Activated CD4-positive, alpha-beta T cell treated with anti-CD3 and anti-CD28 coated beads, Interleukin-2, amount 50 U/mL, for 16 hours (primary cell): ENCODE data around the gene RECQL.

Experiments
- DNase-seq: peaks from one replicate; pipeline ENCODE4 v3.0.0-alpha.2; 2020

Gene RECQL, protein sequence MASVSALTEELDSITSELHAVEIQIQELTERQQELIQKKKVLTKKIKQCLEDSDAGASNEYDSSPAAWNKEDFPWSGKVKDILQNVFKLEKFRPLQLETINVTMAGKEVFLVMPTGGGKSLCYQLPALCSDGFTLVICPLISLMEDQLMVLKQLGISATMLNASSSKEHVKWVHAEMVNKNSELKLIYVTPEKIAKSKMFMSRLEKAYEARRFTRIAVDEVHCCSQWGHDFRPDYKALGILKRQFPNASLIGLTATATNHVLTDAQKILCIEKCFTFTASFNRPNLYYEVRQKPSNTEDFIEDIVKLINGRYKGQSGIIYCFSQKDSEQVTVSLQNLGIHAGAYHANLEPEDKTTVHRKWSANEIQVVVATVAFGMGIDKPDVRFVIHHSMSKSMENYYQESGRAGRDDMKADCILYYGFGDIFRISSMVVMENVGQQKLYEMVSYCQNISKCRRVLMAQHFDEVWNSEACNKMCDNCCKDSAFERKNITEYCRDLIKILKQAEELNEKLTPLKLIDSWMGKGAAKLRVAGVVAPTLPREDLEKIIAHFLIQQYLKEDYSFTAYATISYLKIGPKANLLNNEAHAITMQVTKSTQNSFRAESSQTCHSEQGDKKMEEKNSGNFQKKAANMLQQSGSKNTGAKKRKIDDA

DNA sequence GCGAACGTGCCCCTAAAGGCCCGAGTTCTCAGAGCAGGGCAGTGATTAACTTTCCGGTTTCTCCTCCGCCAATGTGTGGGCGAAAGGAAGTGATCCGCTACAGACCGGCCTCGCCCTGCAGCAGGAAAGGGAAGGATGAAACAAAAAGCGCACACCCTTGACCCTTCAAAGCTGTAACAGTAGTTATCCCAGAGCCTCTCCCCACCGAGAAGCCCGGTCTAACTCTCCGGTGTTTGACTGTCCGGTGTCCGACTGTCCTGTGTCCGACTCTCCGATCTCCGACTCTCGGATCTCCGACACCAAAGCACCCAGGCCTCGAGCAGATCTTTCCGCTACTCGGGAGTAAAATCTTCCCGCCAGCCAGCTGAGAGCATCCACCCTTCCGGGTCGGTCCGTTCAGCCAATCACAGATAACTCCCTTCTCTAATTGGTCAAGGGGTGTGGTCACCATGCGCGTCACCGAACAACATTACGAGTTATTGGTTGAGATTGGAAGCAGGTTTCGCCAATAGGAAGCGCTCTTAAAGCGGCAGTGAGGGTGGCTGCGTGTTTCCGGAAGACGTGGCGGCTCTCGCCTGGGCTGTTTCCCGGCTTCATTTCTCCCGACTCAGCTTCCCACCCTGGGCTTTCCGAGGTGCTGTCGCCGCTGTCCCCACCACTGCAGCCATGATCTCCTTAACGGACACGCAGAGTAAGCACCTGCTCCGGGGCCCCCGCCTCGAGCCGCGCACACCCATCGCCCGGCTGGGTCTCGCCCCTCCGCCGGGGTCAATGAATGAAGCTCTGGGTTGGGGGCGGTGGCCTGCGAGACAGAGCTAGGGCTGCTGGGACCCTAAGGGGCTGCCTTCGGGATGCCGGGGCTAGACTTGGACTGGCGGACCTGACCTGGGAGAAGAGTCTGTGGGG, at the start of gene RECQL, which contains the start of gene GOLT1B:
TSS of gene RECQL (minus strand) at position 378 of the 906 bp plus-strand sequence. CDS start 2,065 bp downstream, outside the sequence.
TSS of gene GOLT1B (plus strand) at position 532 of the 906 bp plus-strand sequence. CDS start at position 667, 135 bp downstream.
- DNase-seq, result peak; percentile 97

DNA sequence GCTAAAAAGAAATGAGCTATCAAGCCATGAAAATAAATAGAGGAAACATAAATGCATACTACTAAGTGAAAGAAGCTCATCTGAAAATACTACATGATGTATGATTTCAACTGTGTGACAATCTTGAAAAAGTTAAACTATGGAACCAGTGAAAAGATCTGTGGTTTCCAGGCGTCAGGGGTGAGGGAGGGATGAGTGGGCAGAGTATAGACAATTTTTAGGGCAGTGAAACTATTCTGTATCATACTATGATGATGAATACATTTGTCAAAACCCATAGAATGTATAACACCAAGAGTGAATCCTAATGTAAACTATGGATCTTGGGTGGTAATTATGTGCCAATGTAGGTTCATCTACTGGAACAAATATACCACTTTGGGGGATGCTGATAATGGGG, 46.0 kb upstream of the RECQL start:
- no peak for DNase-seq

DNA sequence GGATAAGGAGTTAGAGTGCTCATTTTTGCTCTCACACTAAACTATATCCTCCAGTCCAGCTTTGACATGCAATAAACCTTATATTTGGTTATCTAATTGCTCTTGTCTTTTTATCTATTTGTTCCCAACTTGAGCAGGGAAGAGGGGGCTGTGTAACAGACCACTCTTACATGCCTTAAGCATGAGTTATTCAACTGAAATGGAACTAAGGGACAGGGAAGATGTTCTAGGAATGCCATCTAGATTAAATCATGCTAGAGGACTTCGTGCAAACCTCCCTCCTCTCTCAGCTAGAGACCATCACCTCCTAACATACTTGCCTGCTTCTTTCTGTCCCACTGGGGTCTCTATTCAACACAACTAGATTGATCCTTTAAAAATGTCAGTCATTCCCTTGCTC, 45.3 kb upstream of the RECQL start:
- DNase-seq, result no peak

DNA sequence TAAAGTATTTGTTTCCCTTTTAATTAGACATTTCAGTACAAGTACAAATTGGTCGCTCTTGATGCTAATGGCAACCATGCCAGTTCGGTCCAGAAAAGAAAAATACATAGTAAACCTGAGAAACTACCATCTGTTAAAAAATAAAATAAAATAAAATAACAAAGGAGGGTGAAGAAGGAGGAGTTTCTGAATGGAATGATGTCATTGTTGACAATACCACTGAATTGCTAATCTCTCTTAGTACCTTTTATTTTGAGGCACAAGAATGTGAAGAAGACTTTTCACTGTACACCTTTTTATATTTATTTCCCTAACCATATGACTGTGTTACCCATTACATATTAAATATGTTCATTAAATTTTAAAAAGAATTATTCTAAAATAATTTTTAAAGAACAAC, 44.1 kb upstream of the RECQL start:
- DNase-seq, result no peak

DNA sequence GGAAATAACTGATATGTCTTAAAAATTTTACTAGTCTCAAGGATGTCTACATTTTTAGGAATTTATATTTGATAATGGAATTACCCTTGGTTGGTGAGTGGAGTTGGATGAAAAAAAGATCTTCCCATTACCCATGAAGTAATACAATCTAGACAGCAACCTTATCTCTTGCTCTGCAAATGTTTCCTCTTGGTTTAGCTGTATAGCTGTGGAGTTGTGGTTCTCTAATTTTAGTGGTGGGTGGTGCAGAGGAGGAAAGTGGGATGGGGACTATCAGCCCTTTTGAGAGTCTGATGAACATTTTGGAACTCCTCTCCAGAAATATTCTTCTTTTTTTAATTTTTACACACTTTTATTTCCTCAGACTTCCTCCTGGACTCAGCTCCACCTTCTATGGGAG, 41.7 kb upstream of the RECQL start:
- no peak for DNase-seq

DNA sequence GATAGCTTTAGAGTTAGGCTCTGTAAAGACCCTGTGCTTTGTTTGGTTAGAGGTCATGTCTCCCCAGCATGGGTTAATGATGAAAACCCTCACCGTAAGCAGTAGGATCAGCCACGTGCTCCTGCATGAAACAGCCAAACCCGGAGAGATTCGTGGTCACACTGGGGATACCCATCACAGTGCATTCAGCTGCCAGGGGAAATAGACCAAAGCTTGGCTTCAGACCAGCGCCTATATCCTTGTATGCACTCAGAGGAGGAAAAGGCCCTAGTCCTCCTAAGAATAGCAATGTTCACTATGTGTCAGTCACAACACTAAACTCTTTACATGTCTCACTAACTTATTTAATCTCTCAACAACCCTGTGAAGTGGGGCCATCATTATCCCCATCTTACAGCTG, 41.0 kb upstream of the RECQL start:
- no peak for DNase-seq

DNA sequence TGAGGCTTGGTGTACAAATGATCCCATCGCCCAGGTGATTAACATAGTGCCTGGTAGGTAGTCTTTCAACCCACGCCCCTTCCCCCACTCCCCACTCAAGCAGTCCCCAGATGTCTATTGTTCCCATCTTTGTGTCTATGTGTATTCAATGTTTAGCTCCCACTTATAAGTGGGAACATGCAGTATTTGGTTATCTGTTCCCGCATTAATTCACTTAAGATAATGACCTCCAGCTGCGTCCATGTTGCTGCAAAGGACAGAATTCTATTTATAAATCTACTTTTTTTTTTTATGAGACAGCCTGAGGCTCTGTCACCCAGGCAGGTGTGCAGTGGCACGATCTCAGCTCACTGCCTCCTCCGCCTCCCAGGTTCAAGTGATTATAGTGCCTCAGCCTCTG, 40.3 kb upstream of the RECQL start:
- DNase-seq, result no peak

DNA sequence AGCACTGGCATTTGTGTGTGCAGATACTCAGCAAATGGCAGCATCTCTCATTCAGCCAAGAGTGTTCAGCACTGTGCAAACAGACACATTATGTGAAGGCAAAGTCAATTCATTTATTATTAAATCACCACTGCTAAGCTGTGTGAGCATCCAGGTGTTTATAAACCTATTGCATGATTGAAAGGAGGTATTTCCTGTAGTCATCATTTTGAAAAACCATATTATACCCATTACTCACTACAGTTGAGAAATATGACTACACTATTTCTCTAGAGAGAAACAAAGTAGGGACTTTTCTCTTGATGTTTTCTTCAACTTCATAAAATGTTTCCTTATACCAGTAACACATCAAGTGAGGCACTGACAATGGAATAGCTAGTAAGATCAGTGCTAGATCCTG, 38.4 kb upstream of the RECQL start:
- DNase-seq, result peak; percentile 59

DNA sequence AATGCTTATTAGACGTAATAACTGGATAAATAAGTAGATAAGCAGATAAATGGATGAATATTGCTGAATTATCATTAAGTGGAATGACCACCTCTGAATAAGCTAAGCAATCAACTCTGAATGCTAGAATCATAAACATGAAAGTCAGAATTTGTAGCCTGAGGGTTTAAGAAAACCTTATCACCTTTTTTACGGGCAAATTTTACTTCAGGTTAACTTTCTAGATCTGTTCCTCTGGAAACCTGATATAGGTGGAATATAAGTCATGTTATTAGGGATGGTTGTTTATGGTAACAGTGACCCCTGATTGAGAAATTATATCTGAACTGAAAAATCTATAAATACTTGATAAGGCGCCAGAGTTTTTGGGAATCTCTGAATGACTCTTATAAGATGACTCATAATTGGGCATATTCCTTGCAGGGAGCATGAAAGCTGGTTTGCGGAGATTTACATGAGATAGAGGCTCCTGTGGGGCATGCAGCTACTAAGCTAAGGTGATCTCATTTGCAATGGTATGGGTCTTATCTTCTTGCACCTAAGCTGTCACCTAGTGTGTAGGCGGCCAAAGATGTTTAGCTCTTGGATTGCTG, 36.7 kb upstream of the RECQL start:
- DNase-seq, result no peak

DNA sequence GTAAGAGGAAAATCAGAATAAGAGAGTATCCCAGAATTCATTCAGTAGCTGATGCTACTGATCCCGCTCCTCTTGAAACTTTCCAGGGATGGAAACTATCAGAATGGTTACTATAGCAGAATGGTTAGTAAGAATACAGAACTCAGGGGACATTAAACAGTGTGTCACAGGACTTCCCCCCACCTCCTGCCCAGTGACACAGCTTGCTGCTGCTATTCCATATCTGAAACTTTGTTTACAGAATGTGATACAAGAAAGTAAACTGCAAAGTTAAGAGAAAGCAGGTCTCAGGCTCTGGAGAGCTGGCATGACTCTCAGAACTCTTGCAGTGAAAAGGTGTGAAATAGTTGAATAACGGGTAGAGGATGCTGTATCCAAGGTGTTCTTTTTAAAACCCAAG, 28.0 kb upstream of the RECQL start:
- DNase-seq, result no peak

DNA sequence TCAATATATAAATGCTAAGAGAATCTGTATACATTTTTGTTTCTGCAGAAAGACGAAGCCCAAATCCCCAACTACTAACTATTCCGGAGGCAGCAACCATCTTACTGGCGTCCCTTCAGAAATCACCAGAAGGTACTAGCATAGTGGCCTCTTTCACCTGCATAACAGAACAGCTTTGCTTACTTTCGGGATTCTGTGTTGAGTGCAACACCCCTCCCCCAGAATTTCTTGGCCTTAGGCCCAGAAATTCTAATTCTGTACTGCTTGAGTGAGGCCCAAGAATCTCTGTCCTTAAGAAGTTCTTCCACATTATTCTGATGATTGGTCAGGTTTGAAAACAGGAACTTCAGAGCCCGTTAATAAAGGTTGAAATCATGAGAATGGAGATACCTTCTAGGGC, 27.5 kb upstream of the RECQL start:
- no peak for DNase-seq

DNA sequence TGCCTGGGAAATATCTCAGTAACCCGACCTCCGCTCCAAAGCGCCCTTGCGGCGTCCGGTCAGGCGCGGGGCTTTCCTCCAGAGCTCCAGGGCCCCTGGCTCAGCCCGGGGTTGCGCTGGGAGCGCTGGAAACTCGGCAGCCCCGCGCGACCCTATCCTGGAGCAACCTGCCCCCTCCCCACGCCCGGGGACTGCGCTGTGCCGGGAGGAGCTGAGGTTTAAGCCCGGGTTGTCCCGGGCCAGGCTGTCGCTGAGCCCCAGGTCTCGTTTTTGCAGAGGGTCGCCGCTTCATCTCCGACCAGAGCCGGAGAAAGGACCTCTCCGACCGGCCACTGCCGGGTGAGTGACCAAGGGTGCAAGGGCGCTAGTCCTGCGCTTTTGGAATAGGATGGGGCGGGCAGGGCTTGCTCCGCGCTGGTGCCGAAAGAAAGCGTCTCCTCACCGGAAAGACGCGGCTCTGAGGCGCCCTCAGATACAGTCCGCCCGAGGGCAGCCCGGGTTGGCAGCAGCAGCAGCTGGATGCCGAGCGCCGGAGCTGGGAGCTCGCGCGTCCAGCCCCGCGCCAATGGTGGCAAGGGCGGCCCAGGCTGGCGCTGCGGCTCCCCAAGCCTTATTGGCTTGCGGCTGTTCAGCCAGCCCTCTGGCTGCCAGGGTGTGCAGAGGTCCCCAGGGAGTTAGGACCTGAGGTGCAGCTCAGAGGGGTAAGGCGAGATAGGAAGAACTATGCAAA, 26.2 kb upstream of the RECQL start:
- DNase-seq, result peak; percentile 70

DNA sequence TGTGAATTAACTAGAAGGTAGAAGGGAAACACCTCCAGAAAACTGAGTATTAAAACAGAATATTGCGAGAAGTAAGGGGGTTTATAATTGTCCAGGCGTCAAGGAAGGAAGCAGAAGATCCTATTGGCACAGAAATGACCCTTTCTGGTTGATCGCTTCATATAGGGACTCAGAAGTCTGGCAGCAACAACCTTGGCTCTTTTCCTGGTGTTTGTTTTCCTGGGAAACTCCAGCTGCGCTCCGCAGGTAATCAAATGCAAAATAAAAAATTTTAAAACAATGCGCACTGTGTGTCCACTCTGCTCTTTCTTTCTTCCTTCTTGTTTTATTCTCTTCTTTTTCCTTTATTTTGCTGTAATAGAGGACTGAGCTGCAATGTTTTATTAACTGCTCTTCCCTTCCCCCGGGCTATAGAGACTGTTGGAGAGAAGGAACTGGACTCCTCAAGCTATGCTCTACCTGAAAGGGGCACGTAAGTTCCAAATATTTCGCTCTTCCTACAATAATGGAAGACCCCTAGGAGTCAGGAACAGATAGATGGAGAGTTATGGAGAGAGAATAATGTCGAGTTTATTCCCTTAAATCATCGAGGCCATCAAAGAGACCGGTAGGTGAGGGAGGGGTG, 25.4 kb upstream of the RECQL start:
- no peak for DNase-seq

DNA sequence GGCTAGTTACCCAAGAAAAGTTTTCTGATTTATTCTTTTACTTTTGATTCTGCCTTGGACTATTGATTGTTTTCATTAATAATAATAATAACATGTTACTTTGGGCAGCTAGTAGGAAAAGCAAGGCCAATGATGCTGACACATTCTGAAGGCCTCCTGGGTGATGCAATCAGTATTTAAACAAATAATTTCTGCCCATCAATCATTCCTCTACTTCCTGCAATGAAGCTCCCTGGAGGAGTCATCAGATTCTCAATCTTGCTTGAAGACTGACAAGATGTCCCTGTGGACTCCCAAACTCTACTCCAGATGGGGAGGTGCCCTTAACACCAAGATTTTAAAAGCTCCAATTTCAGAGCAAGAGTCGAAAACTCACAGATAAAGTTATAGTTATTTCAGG, 24.6 kb upstream of the RECQL start, which contains the start of gene SPX:
TSS of gene SPX (plus strand) at position 244 of the 400 bp plus-strand sequence. CDS start 177 bp downstream, outside the sequence.
- DNase-seq, result no peak

DNA sequence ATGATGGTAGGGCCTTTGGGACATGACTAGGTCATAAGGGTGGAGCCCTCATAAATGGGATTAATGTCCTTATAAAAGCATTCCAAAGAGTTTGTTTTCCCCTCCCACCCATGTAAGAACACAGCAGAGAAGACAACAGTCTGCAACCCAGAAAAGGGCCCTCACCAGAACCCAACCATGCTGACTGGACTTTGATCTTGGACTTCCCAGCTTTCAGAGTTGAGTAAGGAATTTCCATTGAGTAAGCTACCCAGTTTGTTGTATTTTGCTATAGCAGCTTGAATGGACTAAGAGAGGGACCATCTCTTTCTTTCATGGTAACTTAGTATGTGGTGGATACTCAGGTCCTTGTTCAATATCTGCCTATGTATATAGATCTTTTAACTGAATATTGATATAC, 21.7 kb upstream of the RECQL start:
- no peak for DNase-seq

DNA sequence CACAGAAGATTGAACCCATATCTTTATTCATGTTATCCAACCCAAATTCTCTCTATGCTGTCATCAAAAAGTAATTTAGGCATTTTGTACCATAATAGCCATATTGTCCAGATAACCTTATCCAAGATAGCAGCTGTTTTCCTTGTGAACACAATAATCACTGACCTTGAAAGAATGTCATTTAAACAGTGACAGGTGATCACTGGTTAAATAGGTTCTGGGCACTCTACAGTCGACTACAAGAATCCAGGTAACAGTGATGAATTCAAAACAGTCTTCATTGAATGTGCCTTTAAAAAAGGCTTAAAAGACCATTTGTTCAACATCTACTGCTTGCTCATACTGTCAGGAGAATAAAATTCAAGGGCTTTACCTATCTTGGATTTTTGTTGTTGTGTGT, 20.1 kb upstream of the RECQL start:
- DNase-seq, result no peak

DNA sequence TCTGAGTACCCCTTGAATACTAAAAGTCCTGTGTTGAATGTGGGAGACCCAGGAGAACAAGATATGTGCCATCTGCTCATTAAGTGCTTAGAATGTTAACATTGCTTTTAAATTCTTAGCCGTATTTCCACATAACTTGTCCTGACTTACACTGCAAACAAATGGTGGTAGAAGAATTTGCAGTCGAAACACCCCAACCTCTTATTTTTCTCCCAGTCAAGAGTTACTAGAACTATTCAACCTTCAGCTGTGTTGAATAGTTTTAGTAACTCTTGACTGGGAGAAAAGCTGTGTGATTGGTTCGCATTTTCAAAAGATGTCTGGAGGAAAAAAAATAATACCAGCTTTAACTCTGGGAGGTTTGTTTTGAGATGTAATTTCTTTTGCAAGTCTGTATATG, 17.0 kb upstream of the RECQL start:
- no peak for DNase-seq

DNA sequence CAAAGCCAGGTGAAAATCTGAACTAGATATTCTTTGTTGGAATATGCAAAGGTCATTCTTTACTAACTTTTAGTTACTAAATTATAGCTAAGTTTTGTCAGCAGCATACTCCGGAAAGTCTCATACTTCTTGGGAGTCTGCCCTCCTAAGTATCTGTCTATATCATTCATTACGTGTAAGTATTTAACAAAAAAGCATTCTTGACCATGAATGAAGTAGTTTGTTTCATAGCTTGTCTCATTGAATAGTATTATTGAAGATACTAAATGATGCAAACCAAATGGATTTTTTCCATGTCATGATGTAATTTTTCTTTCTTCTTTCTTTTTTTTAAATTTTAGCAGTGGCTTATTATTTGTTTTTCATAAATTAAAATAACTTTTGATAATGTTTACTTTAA, 14.8 kb upstream of the RECQL start:
- no peak for DNase-seq

DNA sequence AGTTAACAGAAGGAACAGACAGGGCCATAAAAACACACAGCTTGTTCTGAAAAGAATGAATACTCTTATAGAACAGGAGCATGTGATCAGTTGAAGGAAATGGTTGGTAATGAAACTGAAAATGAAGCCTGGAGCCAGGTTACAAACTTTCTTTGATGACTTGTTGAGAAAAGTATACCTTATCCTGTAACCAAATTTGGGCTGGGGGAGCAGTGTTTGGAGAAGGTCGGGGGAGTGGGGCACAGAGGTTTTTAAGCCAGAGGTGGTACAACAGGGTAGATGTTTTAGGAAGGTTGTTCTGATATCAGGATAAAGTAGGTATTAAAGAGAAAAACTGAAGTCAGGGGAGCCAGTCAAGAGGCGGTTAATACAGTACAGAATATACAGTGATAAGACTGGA, 8.3 kb upstream of the RECQL start:
- peak; percentile 56 for DNase-seq

DNA sequence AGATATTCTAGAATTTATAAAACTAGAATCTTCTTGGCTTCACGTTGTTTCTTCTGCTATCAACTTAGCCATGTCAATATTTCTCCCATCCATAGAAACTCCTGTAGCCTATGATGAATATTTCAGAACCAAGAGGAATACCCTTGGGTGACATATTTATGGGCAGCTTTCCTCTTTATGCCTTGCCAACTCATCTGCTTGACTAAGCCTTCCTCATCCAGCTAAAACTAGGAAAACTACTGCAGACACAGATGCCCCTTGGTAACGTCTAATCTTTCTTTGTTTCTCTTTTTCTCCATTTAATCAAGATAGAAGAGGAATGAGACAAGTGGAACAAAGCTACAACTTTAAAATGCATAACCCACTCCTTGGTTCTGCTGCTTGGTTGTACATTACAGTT, 6.4 kb upstream of the RECQL start:
- DNase-seq, result no peak

DNA sequence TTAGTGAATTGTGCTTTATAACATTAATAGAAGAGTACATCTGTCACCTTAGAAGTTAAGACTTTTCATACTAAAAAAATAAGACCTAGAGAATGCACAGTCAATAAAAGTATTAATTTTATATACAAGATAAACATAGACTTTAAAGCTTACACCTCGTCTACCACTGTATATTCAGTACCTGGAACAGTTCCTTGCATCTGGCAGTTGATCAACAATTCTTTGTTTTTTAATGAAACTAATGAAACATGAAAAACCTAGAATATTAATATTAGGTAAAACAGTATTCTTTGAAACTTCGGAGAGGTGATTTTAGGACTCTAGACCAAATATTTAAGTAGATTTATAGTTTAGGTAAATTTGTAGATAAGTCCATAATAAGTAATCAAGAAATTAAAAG, 4.5 kb upstream of the RECQL start:
- no peak for DNase-seq

DNA sequence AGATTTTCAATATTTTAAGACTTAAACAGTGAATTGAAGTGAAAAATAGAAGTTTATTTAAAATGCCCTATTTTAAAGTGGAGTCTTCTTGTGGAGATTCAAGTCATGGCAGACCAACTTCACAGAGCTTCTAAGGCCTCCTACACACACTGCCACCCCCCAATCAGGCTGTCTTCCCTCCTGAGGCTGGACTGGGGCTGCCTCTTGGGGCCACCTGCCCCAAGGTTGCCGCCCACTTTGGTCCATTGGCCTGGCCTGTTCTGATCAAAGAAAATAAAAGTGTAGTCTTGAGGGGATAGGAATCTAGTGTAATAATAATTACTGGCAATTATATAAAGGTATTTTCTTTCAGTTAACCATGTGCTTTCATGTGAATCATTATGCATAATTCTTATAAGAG, 1.4 kb upstream of the RECQL start:
- no peak for DNase-seq
